ENCODE measurements around the gene AFP.

The AFP gene

DNA sequence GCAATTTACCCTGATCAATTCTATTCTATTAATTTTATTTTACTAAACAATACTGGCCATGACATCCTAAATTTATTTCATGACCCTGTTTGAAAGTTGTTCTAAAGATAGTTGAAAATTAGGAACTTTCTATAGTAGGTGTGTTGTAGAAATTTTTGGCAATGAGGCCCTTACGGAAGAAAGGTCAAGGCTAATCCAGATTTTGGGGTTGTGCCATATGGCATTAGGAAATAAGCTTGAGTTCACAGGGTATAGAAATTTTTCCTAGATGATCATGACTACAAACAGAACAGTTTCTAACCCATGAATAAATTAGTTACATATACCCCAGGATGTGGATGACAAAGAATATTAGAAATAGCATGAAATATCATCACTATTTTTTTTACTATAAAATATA lies 39.7 kb upstream of the AFP start:
- no peak overlapping the region for H3K4me3 ChIP-seq (ENCODE audit: low read depth, low read length)
- TF ChIP-seq, protein P1, sequence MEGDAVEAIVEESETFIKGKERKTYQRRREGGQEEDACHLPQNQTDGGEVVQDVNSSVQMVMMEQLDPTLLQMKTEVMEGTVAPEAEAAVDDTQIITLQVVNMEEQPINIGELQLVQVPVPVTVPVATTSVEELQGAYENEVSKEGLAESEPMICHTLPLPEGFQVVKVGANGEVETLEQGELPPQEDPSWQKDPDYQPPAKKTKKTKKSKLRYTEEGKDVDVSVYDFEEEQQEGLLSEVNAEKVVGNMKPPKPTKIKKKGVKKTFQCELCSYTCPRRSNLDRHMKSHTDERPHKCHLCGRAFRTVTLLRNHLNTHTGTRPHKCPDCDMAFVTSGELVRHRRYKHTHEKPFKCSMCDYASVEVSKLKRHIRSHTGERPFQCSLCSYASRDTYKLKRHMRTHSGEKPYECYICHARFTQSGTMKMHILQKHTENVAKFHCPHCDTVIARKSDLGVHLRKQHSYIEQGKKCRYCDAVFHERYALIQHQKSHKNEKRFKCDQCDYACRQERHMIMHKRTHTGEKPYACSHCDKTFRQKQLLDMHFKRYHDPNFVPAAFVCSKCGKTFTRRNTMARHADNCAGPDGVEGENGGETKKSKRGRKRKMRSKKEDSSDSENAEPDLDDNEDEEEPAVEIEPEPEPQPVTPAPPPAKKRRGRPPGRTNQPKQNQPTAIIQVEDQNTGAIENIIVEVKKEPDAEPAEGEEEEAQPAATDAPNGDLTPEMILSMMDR (IDR thresholded peaks at IDR 0.05; ENCODE audit: low read depth, low read length): no peak
- no peak for TF ChIP-seq MAX (IDR thresholded peaks at IDR 0.05; ENCODE audit: low read depth, low read length)
- TF ChIP-seq MYC (IDR thresholded peaks at IDR 0.05; ENCODE audit: low read depth, low read length): no peak
- no peak for TF ChIP-seq POLR2A (IDR thresholded peaks at IDR 0.05; ENCODE audit: extremely low read depth, insufficient read length)
- no peak for DNase-seq (ENCODE audit: low read depth)

DNA sequence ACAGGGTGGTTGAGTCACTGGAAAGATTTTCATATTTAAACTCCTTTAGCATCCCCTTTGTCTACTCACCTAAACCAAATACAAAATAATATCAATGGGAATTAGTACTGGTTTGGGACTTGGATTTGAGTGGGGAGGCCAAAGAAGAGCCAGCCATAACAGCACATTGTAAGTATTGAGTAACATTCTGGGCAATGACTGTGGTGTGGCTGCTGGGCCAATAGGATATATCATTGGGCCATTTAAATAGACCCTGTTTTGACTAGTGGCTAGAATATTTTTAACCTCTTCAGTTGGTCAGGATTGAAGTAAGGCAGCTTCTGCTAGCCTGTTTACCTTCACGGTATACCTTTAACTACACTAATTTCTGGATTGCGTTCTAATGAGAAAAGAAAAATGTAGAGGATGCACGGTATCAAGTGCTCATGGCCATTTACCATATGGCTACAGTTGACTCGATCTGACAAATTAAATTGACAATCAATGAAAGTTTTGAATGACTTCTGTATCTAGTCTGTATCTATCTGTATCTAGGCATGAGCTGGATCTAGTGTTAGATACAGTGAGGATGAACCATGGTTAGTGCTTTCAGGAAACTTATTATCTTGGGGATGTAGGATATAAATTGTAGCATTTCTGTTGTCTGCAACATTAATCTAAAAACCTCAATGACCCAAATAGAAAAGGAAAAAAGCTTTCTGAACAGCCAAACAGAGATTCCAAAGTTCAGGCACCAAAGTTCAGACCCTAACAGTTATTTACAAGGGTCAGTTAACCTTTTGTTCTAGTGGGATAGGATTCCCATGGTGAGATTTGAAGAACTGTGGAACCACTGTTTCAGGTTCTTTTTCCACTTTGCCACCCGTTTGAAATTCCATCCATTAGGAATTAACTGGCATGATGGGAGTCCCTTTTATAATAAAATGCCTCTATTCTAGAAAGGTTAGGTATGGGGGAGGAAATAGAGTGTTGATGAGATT lies 38.7 kb upstream of the AFP start:
- no peak for DNase-seq (ENCODE audit: low read depth)
- no peak overlapping the region for H3K4me3 ChIP-seq (ENCODE audit: low read depth, low read length)
- TF ChIP-seq MAX (IDR thresholded peaks at IDR 0.05; ENCODE audit: low read depth, low read length): no peak
- no peak for TF ChIP-seq MYC (IDR thresholded peaks at IDR 0.05; ENCODE audit: low read depth, low read length)
- TF ChIP-seq, protein P1 (IDR thresholded peaks at IDR 0.05; ENCODE audit: low read depth, low read length): no peak
- no peak for TF ChIP-seq POLR2A (IDR thresholded peaks at IDR 0.05; ENCODE audit: extremely low read depth, insufficient read length)

- H3K4me3 ChIP-seq (ENCODE audit: low read depth, low read length): no peak overlapping the region
- TF ChIP-seq, protein P1 (IDR thresholded peaks at IDR 0.05; ENCODE audit: low read depth, low read length): no peak
- no peak for TF ChIP-seq POLR2A (IDR thresholded peaks at IDR 0.05; ENCODE audit: extremely low read depth, insufficient read length)
- no peak for TF ChIP-seq MAX (IDR thresholded peaks at IDR 0.05; ENCODE audit: low read depth, low read length)
- no peak for TF ChIP-seq MYC (IDR thresholded peaks at IDR 0.05; ENCODE audit: low read depth, low read length)
- no peak for DNase-seq (ENCODE audit: low read depth)
Measured at GRCh38 chr4:73401412-73401811, 34.6 kb upstream of the AFP start.

DNA sequence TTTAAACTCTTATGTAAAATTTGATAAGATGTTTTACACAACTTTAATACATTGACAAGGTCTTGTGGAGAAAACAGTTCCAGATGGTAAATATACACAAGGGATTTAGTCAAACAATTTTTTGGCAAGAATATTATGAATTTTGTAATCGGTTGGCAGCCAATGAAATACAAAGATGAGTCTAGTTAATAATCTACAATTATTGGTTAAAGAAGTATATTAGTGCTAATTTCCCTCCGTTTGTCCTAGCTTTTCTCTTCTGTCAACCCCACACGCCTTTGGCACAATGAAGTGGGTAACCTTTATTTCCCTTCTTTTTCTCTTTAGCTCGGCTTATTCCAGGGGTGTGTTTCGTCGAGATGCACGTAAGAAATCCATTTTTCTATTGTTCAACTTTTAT lies 32.0 kb upstream of the AFP start, which contains the start of gene ALB:
TSS of gene ALB (plus strand) at position 246 of the 400 bp plus-strand sequence. CDS start at position 287, 41 bp downstream.
- TF ChIP-seq POLR2A (IDR thresholded peaks at IDR 0.05; ENCODE audit: extremely low read depth, insufficient read length) (no peak), MAX (IDR thresholded peaks at IDR 0.05; ENCODE audit: low read depth, low read length) (no peak), MYC (IDR thresholded peaks at IDR 0.05; ENCODE audit: low read depth, low read length) (no peak)
- TF ChIP-seq, protein P1 (IDR thresholded peaks at IDR 0.05; ENCODE audit: low read depth, low read length): no peak
- DNase-seq (ENCODE audit: low read depth): no peak
- no peak within 1 kb of the TSS for H3K4me3 ChIP-seq (ENCODE audit: low read depth, low read length)

DNA sequence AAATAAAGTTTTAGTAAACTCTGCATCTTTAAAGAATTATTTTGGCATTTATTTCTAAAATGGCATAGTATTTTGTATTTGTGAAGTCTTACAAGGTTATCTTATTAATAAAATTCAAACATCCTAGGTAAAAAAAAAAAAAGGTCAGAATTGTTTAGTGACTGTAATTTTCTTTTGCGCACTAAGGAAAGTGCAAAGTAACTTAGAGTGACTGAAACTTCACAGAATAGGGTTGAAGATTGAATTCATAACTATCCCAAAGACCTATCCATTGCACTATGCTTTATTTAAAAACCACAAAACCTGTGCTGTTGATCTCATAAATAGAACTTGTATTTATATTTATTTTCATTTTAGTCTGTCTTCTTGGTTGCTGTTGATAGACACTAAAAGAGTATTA lies 31.6 kb upstream of the AFP start:
- TF ChIP-seq MAX (IDR thresholded peaks at IDR 0.05; ENCODE audit: low read depth, low read length) (no peak), POLR2A (IDR thresholded peaks at IDR 0.05; ENCODE audit: extremely low read depth, insufficient read length) (no peak), MYC (IDR thresholded peaks at IDR 0.05; ENCODE audit: low read depth, low read length) (no peak)
- TF ChIP-seq, protein P1 (IDR thresholded peaks at IDR 0.05; ENCODE audit: low read depth, low read length): no peak
- no peak for DNase-seq (ENCODE audit: low read depth)
- H3K4me3 ChIP-seq (ENCODE audit: low read depth, low read length): no peak overlapping the region

Measured in NB4 (cell line).